HCT116 (cell line): ENCODE measurements around the gene GRHL3. TPM values are rescaled to one million over a fixed set of nuclear protein-coding genes. Genes with fewer than 3 reads are reported as not detected.
A peak's percentile ranks its signal among the peaks of the same experiment; 100 is the strongest.

ENCODE experiments used
- ATAC-seq: fragments of 200-7000 bp; cut with Tn5 transposase; 2 replicates; pipeline ENCODE4 v1.9.1; 2020; ENCODE audit warnings: mild to moderate bottlenecking, moderate library complexity
- BruUV-seq: library from RNA; stranded (reverse); fragments of 400-500 nt; replicated peaks from 2 replicates; lab custom pipeline; 2021; lab: Mats Ljungman, UMichigan
- CTCF ChIA-PET: fragments of 300-600 bp; sonication (Branson Sonifier 250); formaldehyde crosslinking; loops from one replicate; lab custom pipeline; 2021; ENCODE audit warnings: antibody characterized with exemption; lab: Charles Lee
- POLR2A ChIA-PET: fragments of 300-600, 350-600 bp; sonication (Branson Sonifier 250); formaldehyde crosslinking; loops from one replicate; lab custom pipeline; 2021; ENCODE audit warnings: antibody characterized with exemption; lab: Charles Lee
- RAD21 ChIA-PET, 2 experiments: fragments of 300-600 bp; sonication (Branson Sonifier 250); formaldehyde crosslinking; loops; one replicate each; lab custom pipeline; 2023; ENCODE audit warnings: low total read pairs in 2 of 2; ENCODE audit not compliant: uncharacterized antibody in 2 of 2, unreplicated experiment in 2 of 2, low non-redundant PET in 1 of 2; lab: Charles Lee
- DNase-seq: peaks from one replicate; pipeline ENCODE4 v3.0.0-alpha.2; 2010; ENCODE audit warnings: low read depth, low spot score
- H2AFZ ChIP-seq: fragments of 200-600 bp; shearing (Covaris generic), sonication (generic); 2 replicates; pipeline ENCODE4 v1.6.1; 2017; ENCODE audit warnings: low read depth, mixed run types, mixed read lengths, antibody characterized with exemption, low read length; ENCODE audit not compliant: poor library complexity, severe bottlenecking
- H3K27ac ChIP-seq: 2 replicates; pipeline ENCODE4 v1.5.1; 2012; ENCODE audit warnings: low read depth, low read length
- H3K27me3 ChIP-seq: fragments of 200-600 bp; sonication (generic); 2 replicates; pipeline ENCODE4 v1.6.1; 2016; ENCODE audit warnings: mixed run types, low read length, mixed read lengths; ENCODE audit not compliant: insufficient read depth
- H3K36me3 ChIP-seq, 2 experiments: fragments of 200-500 bp in 1 of 2; fragments of 200-600 bp in 1 of 2; sonication (Bioruptor generic) in 1 of 2; sonication (generic) in 1 of 2; 2 replicates each; pipeline versions ENCODE4 v1.5.1 to v1.6.1; 2014 to 2016; ENCODE audit warnings: low read length in 2 of 2, inconsistent platforms in 1 of 2, mixed read lengths in 1 of 2, mixed run types in 1 of 2; ENCODE audit not compliant: insufficient read depth in 2 of 2, control insufficient read depth in 1 of 2
- H3K4me1 ChIP-seq, 2 experiments: fragments of 200-600 bp in 1 of 2; sonication (generic) in 1 of 2; 2 replicates each; pipeline versions ENCODE4 v1.5.1 to v1.6.1; 2012 to 2017; ENCODE audit warnings: low read length in 2 of 2, inconsistent platforms in 1 of 2, mild to moderate bottlenecking in 1 of 2, mixed read lengths in 1 of 2, mixed run types in 1 of 2, moderate library complexity in 1 of 2; ENCODE audit not compliant: insufficient read depth in 2 of 2, control insufficient read depth in 1 of 2
- H3K4me2 ChIP-seq: fragments of 200-600 bp; sonication (generic); 2 replicates; pipeline ENCODE4 v1.6.1; 2017; ENCODE audit warnings: mixed run types, low read length, mixed read lengths
- H3K4me3 ChIP-seq, 2 experiments: fragments of 200-600 bp in 1 of 2; sonication (generic) in 1 of 2; replicated peaks in 1 of 2; 2 replicates each; pipeline ENCODE4 v1.5.1; 2011 to 2016; ENCODE audit warnings: low read length in 2 of 2, control low read depth in 1 of 2, low read depth in 1 of 2, mild to moderate bottlenecking in 1 of 2, mixed read lengths in 1 of 2, mixed run types in 1 of 2
- H3K79me2 ChIP-seq: fragments of 200-600 bp; sonication (generic); 2 replicates; pipeline ENCODE4 v1.6.1; 2017; ENCODE audit warnings: mild to moderate bottlenecking, mixed run types, low read length, moderate library complexity, mixed read lengths; ENCODE audit not compliant: insufficient read depth
- H3K9ac ChIP-seq: fragments of 200-600 bp; sonication (generic); 2 replicates; pipeline ENCODE4 v1.6.1; 2016; ENCODE audit warnings: low read length, mixed read lengths
- H3K9me2 ChIP-seq: fragments of 200-600 bp; sonication (generic), shearing (Covaris generic); 2 replicates; pipeline ENCODE4 v1.6.1; 2017; ENCODE audit warnings: mixed run types, mild to moderate bottlenecking, moderate library complexity; ENCODE audit not compliant: insufficient read depth
- H3K9me3 ChIP-seq, 2 experiments: fragments of 200-500 bp in 1 of 2; fragments of 200-600 bp in 1 of 2; sonication (Bioruptor generic) in 1 of 2; sonication (generic) in 1 of 2; 2 replicates each; pipeline ENCODE4 v1.6.1; 2014 to 2017; ENCODE audit warnings: low read length in 2 of 2, mixed read lengths in 2 of 2, inconsistent platforms in 1 of 2, low read depth in 1 of 2, mild to moderate bottlenecking in 1 of 2, mixed run types in 1 of 2, moderate library complexity in 1 of 2; ENCODE audit not compliant: control insufficient read depth in 1 of 2, insufficient read depth in 1 of 2
- H4K20me1 ChIP-seq: fragments of 200-600 bp; sonication (generic), shearing (Covaris generic); 2 replicates; pipeline ENCODE4 v1.6.1; 2017; ENCODE audit warnings: mixed run types, mild to moderate bottlenecking, moderate library complexity; ENCODE audit not compliant: insufficient read depth
- ATF3 ChIP-seq: IDR thresholded peaks from 2 replicates; pipeline ENCODE4 v1.6.1; 2012
- CBX3 ChIP-seq: IDR thresholded peaks from 2 replicates; pipeline ENCODE4 v1.6.1; 2012; ENCODE audit warnings: low read depth
- CEBPB ChIP-seq: IDR thresholded peaks from 2 replicates; pipeline ENCODE4 v1.6.1; 2012; ENCODE audit warnings: low read depth
- CTCF ChIP-seq, 3 experiments: fragments of 200-600 bp in 1 of 3; sonication (generic) in 1 of 3; IDR thresholded peaks in 2 of 3; conservative IDR thresholded peaks in 1 of 3; 2 replicates each; pipeline ENCODE4 v1.5.1; 2012 to 2017; ENCODE audit warnings: low read depth in 2 of 3, low read length in 2 of 3, antibody characterized with exemption in 1 of 3, borderline replicate concordance in 1 of 3, control low read depth in 1 of 3, mild to moderate bottlenecking in 1 of 3, mixed read lengths in 1 of 3, mixed run types in 1 of 3, moderate library complexity in 1 of 3; ENCODE audit not compliant: insufficient read depth in 1 of 3
- EGR1 ChIP-seq: IDR thresholded peaks from 2 replicates; pipeline ENCODE4 v1.6.1; 2012; ENCODE audit warnings: low read depth
- ELF1 ChIP-seq: IDR thresholded peaks from 2 replicates; pipeline ENCODE4 v1.6.1; 2012; ENCODE audit warnings: low read depth, borderline replicate concordance
- EZH2 ChIP-seq: fragments of 200-600 bp; sonication (generic); IDR thresholded peaks from 2 replicates; pipeline ENCODE4 v1.6.1; 2017; ENCODE audit warnings: antibody characterized with exemption, mixed run types
- FOSL1 ChIP-seq: IDR thresholded peaks from 2 replicates; pipeline ENCODE4 v1.6.1; 2012; ENCODE audit warnings: low read depth
- MAX ChIP-seq: IDR thresholded peaks from 2 replicates; pipeline ENCODE4 v1.6.1; 2012
- POLR2A ChIP-seq: IDR thresholded peaks from 2 replicates; pipeline ENCODE4 v1.7.0; 2011; ENCODE audit warnings: borderline replicate concordance; ENCODE audit not compliant: insufficient read depth, insufficient read length; ENCODE audit errors: extremely low read depth
- POLR2AphosphoS5 ChIP-seq: IDR thresholded peaks from 2 replicates; pipeline ENCODE4 v1.6.1; 2011; ENCODE audit warnings: mild to moderate bottlenecking, low read depth, low read length, moderate library complexity
- RAD21 ChIP-seq: IDR thresholded peaks from 2 replicates; pipeline ENCODE4 v1.6.1; 2012; ENCODE audit warnings: low read depth, mild to moderate bottlenecking
- REST ChIP-seq: IDR thresholded peaks from 2 replicates; pipeline ENCODE4 v1.6.1; 2012; ENCODE audit warnings: low read depth
- SIN3A ChIP-seq: IDR thresholded peaks from 2 replicates; pipeline ENCODE4 v1.6.1; 2012; ENCODE audit warnings: low read depth
- SP1 ChIP-seq: IDR thresholded peaks from 2 replicates; pipeline ENCODE4 v1.6.1; 2012; ENCODE audit warnings: low read depth
- SRF ChIP-seq: IDR thresholded peaks from 2 replicates; pipeline ENCODE4 v1.6.1; 2012; ENCODE audit warnings: low read depth
- TCF7L2 ChIP-seq: IDR thresholded peaks from 2 replicates; pipeline ENCODE4 v1.7.0; 2011; ENCODE audit warnings: borderline replicate concordance, inconsistent platforms; ENCODE audit not compliant: insufficient read depth, insufficient read length; ENCODE audit errors: extremely low read depth
- YY1 ChIP-seq: IDR thresholded peaks from 2 replicates; pipeline ENCODE4 v1.6.1; 2011; ENCODE audit warnings: low read length, low read depth, moderate library complexity, mild to moderate bottlenecking; ENCODE audit not compliant: insufficient replicate concordance; ENCODE audit errors: extremely low read depth
- ZBTB33 ChIP-seq: IDR thresholded peaks from 2 replicates; pipeline ENCODE4 v1.6.1; 2011; ENCODE audit warnings: mild to moderate bottlenecking, low read length, moderate library complexity; ENCODE audit not compliant: insufficient replicate concordance; ENCODE audit errors: extremely low read depth
- ZFX ChIP-seq: fragments of 450-650 bp; IDR thresholded peaks from 2 replicates; pipeline ENCODE4 v1.6.1; 2017
- ZNF274 ChIP-seq: fragments of 200-500 bp; sonication (Bioruptor generic); IDR thresholded peaks from 2 replicates; pipeline ENCODE4 v1.6.1; 2014; ENCODE audit warnings: mild to moderate bottlenecking, low read depth, low read length, inconsistent platforms
- intact Hi-C: fragments of 100-400 bp; cut with micrococcal nuclease; formaldehyde crosslinking; loops from 2 replicates; pipeline ENCODE4 v1.10.0; 2022
- total RNA-seq: library from RNA; stranded (reverse); gene quantifications from one replicate; pipeline ENCODE4 v1.2.1, GENCODE V29; 2021; ENCODE audit not compliant: unreplicated experiment

GRHL3 gene
- total RNA-seq, 1 experiment from 2014 or later: 1.0 TPM

- intact Hi-C loops: no loop called here
- peak overlapping the region; percentile 64 for H3K4me2 ChIP-seq
- H3K9ac ChIP-seq: peak overlapping the region; percentile 32
- TF ChIP-seq EGR1 (no peak), POLR2A (no peak), EZH2 (no peak), CTCF (IDR thresholded peaks at IDR 0.05 in 2 of 3, conservative IDR thresholded peaks at IDR 0.05 in 1 of 3; ENCODE audit: borderline replicate concordance in 1 of 3, insufficient read depth in 1 of 3, low read depth in 2 of 3, low read length in 2 of 3) (no peak), REST (no peak), ZFX (no peak), ATF3 (no peak), ELF1 (no peak), SP1 (peak; percentile 65; the same call in 1 of the 2 replicates), MAX (peak; percentile 52; the same call in 1 of the 2 replicates), FOSL1 (no peak), ZBTB33 (no peak), CEBPB (0 out of 2 replicates have a peak, but pooled peaks have one; percentile 13), RAD21 (no peak), ZNF274 (no peak), SIN3A (no peak), TCF7L2 (peak; percentile 9), CBX3 (0 out of 2 replicates have a peak, but pooled peaks have one; percentile 24), POLR2AphosphoS5 (no peak), SRF (no peak), YY1 (no peak)
Measured at GRCh38 chr1:24364605-24364974, 45.4 kb downstream of the GRHL3 start.

More at GRCh38 chr1:24364605-24364974, 45.4 kb downstream of the GRHL3 start:
- ChIA-PET POLR2A (no interaction called here), RAD21 (interaction anchor here in 1 of 2 experiments (0.6 kb wide), 1 partner anchor 38 kb away, joined by 4 read pairs; no protein-coding TSS in a partner anchor), CTCF (interaction anchor here (1.2 to 2.0 kb wide), 2 partner anchors 163 to 214 kb away, joined by 3 to 9 read pairs; no protein-coding TSS in a partner anchor)
- Histone ChIP-seq H3K36me3 (no peaks in the 10 kb centered on the region), H3K9me2 (no peaks in the 10 kb centered on the region), H3K4me1 (peaks cover 44 to 65% of the 10 kb centered on the region in 2 experiments), H3K27ac (peak overlapping the region; percentile 78), H3K4me3 (peak overlapping the region in 1 of 2 experiments; percentile 26; a peak in 2 of 4 replicates), H3K9me3 (no peaks in the 10 kb centered on the region), H4K20me1 (no peaks in the 10 kb centered on the region), H3K27me3 (no peaks in the 10 kb centered on the region), H3K79me2 (no peaks in the 10 kb centered on the region), H2AFZ (no peak overlapping the region)
- no TSS peak for BruUV-seq
- ATAC-seq (peak; percentile 57), DNase-seq (peak; percentile 70)
